Gastroesophageal sphincter (tissue), 4 donors: ENCODE data around the gene PSMB11. TPM values are rescaled to one million over a fixed set of nuclear protein-coding genes. Genes with fewer than 3 reads are reported as not detected.

ENCODE experiments used
- ATAC-seq: fragments of 150-250 bp; one replicate; pipeline ENCODE4 v1.9.1; 2016; ENCODE audit warnings: mild to moderate bottlenecking, moderate library complexity
- H3K27ac ChIP-seq, 4 donors: fragments of 200-600 bp; sonication (generic) in 3 of 4; 1 replicate in 3 of 4; 2 replicates in 1 of 4; pipeline ENCODE4 v1.5.1; 2016 to 2019
- H3K27me3 ChIP-seq: fragments of 200-600 bp; sonication (generic); one replicate; pipeline ENCODE4 v1.5.1; 2019
- H3K36me3 ChIP-seq, 2 donors: fragments of 200-600 bp; sonication (generic); one replicate each; pipeline ENCODE4 v1.5.1; 2019; ENCODE audit warnings: control low read depth in 1 of 2
- H3K4me1 ChIP-seq, 3 donors: fragments of 200-600 bp; sonication (generic); 1 replicate in 2 of 3; 2 replicates in 1 of 3; pipeline ENCODE4 v1.5.1; 2016 to 2019; ENCODE audit warnings: control low read depth in 2 of 3
- H3K4me3 ChIP-seq, 2 donors: fragments of 200-600 bp; sonication (generic); one replicate each; pipeline ENCODE4 v1.5.1; 2019; ENCODE audit warnings: mild to moderate bottlenecking in 1 of 2, moderate library complexity in 1 of 2
- H3K9me3 ChIP-seq, 3 donors: fragments of 200-600 bp; sonication (generic); one replicate each; pipeline ENCODE4 v1.5.1; 2017 to 2019; ENCODE audit warnings: control low read depth in 2 of 3
- EP300 ChIP-seq: sonication (generic); formaldehyde crosslinking; IDR thresholded peaks from one replicate; pipeline ENCODE4 v1.6.1; 2017; ENCODE audit warnings: antibody characterized with exemption, mild to moderate bottlenecking
- POLR2A ChIP-seq, 2 donors: fragments of 450-650 bp; IDR thresholded peaks; one replicate each; pipeline ENCODE4 v1.6.1; 2017; ENCODE audit warnings: antibody characterized with exemption in 2 of 2, mild to moderate bottlenecking in 2 of 2, moderate library complexity in 1 of 2
- POLR2AphosphoS5 ChIP-seq: sonication (generic); formaldehyde crosslinking; IDR thresholded peaks from one replicate; pipeline ENCODE4 v1.6.1; 2017; ENCODE audit warnings: antibody characterized with exemption
- WGBS, 2 donors: methylation state at CpG; one replicate each; pipeline ENCODE4 v1.1.5; 2018; ENCODE audit warnings: low coverage in 1 of 2; 5-methylcytosine and 5-hydroxymethylcytosine counted together
- total RNA-seq, 4 donors: library from RNA; depleted of rRNA; stranded (reverse); fragments of >200 nt; gene quantifications; one replicate each; pipeline ENCODE4 v1.1.0, GENCODE V29; 2016
- TF ChIP-seq, protein P1 (sequence below), 4 experiments: fragments of 200-600 bp in 2 of 4; fragments of 450-650 bp in 2 of 4; sonication (generic) in 1 of 4; IDR thresholded peaks; one replicate each; pipeline ENCODE4 v1.5.1; 2017 to 2019; ENCODE audit warnings: antibody characterized with exemption in 4 of 4, mild to moderate bottlenecking in 2 of 4, moderate library complexity in 2 of 4

The PSMB11 gene
- total RNA-seq, 4 donors from 2014 or later = 0.27 TPM; not detected in 3

DNA sequence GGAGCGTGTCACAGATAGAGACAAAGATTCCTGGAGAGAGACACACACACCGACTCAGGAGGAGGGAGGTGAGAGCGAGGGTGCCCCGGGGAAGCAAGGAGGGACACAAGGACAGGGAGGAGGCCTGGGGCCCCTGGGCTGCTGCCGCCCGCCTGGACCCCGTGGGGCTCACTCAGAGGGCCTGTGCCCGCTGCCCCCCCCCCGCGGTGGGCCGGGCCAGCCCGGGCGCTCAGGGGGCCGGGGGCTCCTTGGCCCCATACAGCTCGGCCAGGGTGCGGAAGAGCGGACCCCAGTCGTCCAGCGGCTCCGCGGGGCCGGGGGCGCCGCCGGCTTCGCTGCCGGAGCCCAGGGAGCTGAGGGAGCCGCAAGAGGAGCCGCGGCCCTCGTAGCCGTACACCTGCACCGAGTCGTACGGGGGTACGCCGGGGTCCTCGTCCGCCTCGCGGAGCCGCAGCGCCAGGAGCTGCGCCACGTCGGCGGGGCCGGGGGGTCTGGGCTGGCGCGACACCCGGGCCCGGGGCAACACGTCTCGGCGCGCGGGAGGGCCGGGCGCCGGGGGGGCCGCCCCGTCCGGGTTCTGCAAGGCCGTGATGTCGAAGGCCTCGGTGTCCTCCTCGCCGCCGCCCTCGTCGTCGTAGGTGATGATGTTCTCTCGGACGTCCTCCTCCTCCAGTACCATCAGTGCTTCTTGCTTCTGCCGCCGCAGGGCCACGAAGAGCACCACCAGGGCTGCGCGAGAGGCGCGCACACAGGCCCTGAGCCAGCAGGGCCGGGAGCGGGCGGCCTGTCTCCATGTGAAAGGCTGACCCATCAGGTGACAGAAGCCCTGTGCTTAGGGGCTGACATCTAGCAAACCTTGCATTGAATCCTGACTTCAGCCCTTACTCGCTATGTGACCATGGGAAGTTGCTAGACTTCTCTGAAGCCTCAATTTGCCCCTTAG, 6.0 kb downstream of the PSMB11 start:
- Histone ChIP-seq H3K36me3 (no peaks in the 10 kb centered on the region), H3K4me3 (no peak overlapping the region), H3K27ac (peak overlapping the region in 2 of 4 donors; percentile 2 to 40), H3K9me3 (no peaks in the 10 kb centered on the region), H3K27me3 (peaks cover 13% of the 10 kb centered on the region), H3K4me1 (peaks cover 0 to 6% (median 0%) of the 10 kb centered on the region in 3 donors)
- no peak for TF ChIP-seq EP300
- no peak for TF ChIP-seq POLR2A (IDR thresholded peaks at IDR 0.05)
- WGBS, 2 donors = 45 to 78% methylated on average over 8 to 13 of the region's 85 CpGs
- ATAC-seq = no peak

DNA sequence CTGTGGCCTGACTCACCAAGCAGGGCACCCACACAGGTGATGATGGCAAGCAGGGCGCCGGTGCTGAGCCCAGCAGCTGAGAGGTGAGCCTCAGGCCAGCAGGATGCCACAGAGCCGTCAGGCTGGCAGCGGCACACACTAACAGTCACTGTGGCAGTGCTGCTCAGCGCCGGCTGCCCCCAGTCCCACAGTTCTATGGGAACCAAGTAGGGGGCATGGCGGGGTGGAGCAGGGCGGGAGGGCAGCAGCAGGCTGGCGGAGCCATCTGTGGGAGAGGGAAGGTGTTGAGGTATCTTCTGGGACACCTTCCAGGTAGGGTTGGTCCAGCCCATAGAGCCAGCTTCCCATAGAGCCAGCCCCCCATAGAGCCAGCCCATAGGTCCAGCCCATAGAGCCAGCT, 7.0 kb downstream of the PSMB11 start:
- ATAC-seq = no peak
- Histone ChIP-seq H3K27ac (no peak overlapping the region), H3K4me1 (peaks cover 0 to 6% (median 0%) of the 10 kb centered on the region in 3 donors), H3K27me3 (peaks cover 13% of the 10 kb centered on the region), H3K9me3 (no peaks in the 10 kb centered on the region), H3K4me3 (no peak overlapping the region), H3K36me3 (no peaks in the 10 kb centered on the region)
- no peak for TF ChIP-seq POLR2AphosphoS5
- TF ChIP-seq EP300 = no peak
- no peak for TF ChIP-seq POLR2A (IDR thresholded peaks at IDR 0.05)
- TF ChIP-seq, protein P1, sequence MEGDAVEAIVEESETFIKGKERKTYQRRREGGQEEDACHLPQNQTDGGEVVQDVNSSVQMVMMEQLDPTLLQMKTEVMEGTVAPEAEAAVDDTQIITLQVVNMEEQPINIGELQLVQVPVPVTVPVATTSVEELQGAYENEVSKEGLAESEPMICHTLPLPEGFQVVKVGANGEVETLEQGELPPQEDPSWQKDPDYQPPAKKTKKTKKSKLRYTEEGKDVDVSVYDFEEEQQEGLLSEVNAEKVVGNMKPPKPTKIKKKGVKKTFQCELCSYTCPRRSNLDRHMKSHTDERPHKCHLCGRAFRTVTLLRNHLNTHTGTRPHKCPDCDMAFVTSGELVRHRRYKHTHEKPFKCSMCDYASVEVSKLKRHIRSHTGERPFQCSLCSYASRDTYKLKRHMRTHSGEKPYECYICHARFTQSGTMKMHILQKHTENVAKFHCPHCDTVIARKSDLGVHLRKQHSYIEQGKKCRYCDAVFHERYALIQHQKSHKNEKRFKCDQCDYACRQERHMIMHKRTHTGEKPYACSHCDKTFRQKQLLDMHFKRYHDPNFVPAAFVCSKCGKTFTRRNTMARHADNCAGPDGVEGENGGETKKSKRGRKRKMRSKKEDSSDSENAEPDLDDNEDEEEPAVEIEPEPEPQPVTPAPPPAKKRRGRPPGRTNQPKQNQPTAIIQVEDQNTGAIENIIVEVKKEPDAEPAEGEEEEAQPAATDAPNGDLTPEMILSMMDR (IDR thresholded peaks at IDR 0.05) = no peak
- WGBS, 2 donors = no CpG with 5 or more reads among the region's 9 CpGs

DNA sequence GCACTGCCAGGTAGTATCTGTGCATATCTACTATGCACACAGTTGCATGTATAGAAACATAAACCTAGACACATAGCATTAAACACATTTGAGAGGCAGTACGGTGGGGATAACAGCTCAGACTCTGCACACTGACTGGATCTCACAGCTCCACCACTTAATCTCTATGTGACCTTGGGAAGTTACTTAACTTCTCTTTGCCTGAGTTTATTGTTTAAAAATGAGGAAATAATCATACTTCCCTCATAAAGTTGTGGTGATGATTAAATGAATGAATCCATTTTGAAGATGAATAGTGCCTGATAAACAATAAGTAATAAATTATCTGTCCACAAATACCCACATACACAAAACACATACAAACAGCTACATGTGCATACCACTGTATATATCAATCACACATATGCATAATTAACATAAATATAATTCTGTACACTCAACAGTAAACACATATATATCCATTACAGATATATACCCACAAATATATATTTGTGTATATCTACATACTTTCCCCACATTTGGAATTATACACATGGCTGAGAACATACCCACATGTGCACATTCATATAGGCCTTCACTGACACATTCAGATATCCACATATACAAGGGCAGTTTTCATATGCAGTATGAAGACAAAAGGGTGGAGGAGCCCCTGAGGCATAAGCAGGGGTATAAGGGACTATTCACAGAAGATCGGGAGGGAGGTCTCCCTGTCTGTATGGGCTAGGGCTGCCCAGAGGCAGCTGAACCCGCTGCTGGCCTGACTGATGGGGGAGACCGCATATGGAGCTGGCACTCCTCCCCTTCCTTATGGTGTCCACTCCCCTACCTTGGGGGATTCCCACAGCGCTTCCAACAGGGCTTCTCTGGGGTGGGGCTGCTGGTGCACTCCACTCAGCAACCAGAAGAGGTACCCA, 9.4 kb downstream of the PSMB11 start:
- WGBS, 2 donors = 45 to 86% methylated on average over 1 to 3 of the region's 5 CpGs
- Histone ChIP-seq H3K27me3 (peaks cover 13% of the 10 kb centered on the region), H3K4me1 (peaks cover 0 to 15% (median 5%) of the 10 kb centered on the region in 3 donors), H3K4me3 (no peak overlapping the region), H3K36me3 (no peaks in the 10 kb centered on the region), H3K9me3 (no peaks in the 10 kb centered on the region), H3K27ac (no peak overlapping the region)
- ATAC-seq = no peak
- TF ChIP-seq POLR2AphosphoS5 = no peak
- TF ChIP-seq POLR2A (IDR thresholded peaks at IDR 0.05) = no peak
- TF ChIP-seq, protein P1 (IDR thresholded peaks at IDR 0.05) = no peak
- TF ChIP-seq EP300 = no peak

DNA sequence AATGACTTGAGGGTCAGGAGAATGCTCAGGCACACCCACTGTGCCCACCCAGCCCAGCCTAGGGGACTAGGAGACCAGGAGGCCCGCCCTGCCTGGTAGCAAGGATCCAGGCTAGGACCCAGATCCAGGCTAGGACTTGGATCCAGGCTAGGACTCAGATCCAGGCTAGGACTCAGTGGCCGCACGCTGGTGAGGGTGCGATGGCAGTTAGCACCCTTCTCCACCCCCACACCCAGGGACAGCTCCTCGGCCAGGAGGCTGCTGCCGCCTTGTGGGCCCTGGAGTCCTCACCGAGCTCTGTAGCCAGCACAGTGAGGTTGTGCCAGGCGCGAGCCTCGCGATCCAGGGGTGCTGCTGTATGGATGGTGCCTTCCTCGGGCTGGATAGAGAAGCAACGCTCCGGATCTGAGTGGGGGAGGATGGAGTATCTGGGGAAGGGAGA, 10.2 kb downstream of the PSMB11 start:
- no CpG with 5 or more reads among the region's 14 CpGs for WGBS, 2 donors
- no peak for ATAC-seq
- Histone ChIP-seq H3K4me1 (peaks cover 0 to 23% (median 10%) of the 10 kb centered on the region in 3 donors), H3K4me3 (no peak overlapping the region), H3K9me3 (no peaks in the 10 kb centered on the region), H3K27ac (no peak overlapping the region), H3K27me3 (peaks cover 11% of the 10 kb centered on the region), H3K36me3 (no peaks in the 10 kb centered on the region)
- no peak for TF ChIP-seq EP300
- TF ChIP-seq POLR2A (IDR thresholded peaks at IDR 0.05) = no peak
- TF ChIP-seq, protein P1 (IDR thresholded peaks at IDR 0.05) = peak in 2 of 4 experiments; percentile 4 to 32
- no peak for TF ChIP-seq POLR2AphosphoS5

DNA sequence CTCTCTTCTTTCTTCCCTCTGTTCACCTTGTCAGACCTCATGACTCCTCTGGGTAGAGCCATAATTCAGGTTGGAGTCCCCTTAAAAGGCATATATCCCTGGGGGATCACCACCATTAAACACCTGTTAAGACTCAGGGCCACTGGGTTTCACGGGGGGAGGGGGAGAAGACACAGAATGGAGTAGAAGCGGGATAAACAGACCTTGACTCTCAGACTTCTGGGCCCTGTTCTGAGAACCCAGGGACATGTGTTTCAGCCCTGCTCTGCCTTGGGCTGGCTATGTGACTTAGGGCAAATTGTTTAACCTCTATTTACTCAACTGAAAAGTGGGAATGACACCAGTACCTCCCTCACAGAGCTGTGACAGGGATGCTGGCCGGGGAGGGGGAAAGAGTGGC, 10.7 kb downstream of the PSMB11 start:
- H3K4me1 ChIP-seq = peaks cover 0 to 22% (median 10%) of the 10 kb centered on the region in 3 donors
- H3K9me3 ChIP-seq = no peaks in the 10 kb centered on the region
- no peaks in the 10 kb centered on the region for H3K36me3 ChIP-seq
- WGBS, 2 donors = 64 to 92% methylated on average over 2 to 3 of the region's 3 CpGs
- H3K27me3 ChIP-seq = peaks cover 7% of the 10 kb centered on the region
- H3K27ac ChIP-seq = no peak overlapping the region
- H3K4me3 ChIP-seq = no peak overlapping the region
- no peak for ATAC-seq
- no peak for TF ChIP-seq POLR2A (IDR thresholded peaks at IDR 0.05)
- TF ChIP-seq POLR2AphosphoS5 = no peak
- TF ChIP-seq EP300 = no peak
- TF ChIP-seq, protein P1 (IDR thresholded peaks at IDR 0.05) = no peak
